ENCODE results near the gene RAB7B. TPM values are rescaled to one million over a fixed set of nuclear protein-coding genes. Genes with fewer than 3 reads are reported as not detected.

RAB7B gene
- total RNA-seq, 4 donors from 2014 or later: 0.27 to 0.32 TPM; not detected in 2

GRCh38 chr1:205942631-205943159, 60.5 kb downstream of the RAB7B start:
- Histone ChIP-seq H3K9me3 (no peaks in the 10 kb centered on the region), H3K27me3 (peaks cover 25% of the 10 kb centered on the region), H3K27ac (no peak overlapping the region), H3K4me3 (no peak overlapping the region), H3K36me3 (no peaks in the 10 kb centered on the region), H3K4me1 (no peaks in the 10 kb centered on the region)
- 69% methylated on average over 12 of the region's 12 CpGs; no CpG with 5 or more reads in 1 of the 2 donors for WGBS, 2 donors (ENCODE audit: low coverage in 1 of 2)
- intact Hi-C loops (cut with DNase I; ENCODE audit: low total_unique reads): no loop called here
- TF ChIP-seq CTCF (IDR thresholded peaks at IDR 0.05) (no peak), POLR2A (IDR thresholded peaks at IDR 0.05) (no peak), EP300 (IDR thresholded peaks at IDR 0.05; ENCODE audit: low read depth) (no peak), POLR2AphosphoS5 (IDR thresholded peaks at IDR 0.05) (no peak)
- no peak for DNase-seq
- in situ Hi-C loops (cut with MboI; ENCODE audit: low pct_ligation_motif_present in 1 of 4, low pct_unique_long_range_greater_than_20kb in 1 of 4, low sequenced_read_pairs in 3 of 4): no loop called here

- DNase-seq: no peak
- no peak overlapping the region for H3K27ac ChIP-seq
- H3K4me1 ChIP-seq: no peaks in the 10 kb centered on the region
- no peak overlapping the region for H3K4me3 ChIP-seq
- no peaks in the 10 kb centered on the region for H3K36me3 ChIP-seq
- no peaks in the 10 kb centered on the region for H3K9me3 ChIP-seq
- in situ Hi-C loops (cut with MboI; ENCODE audit: low pct_ligation_motif_present in 1 of 4, low pct_unique_long_range_greater_than_20kb in 1 of 4, low sequenced_read_pairs in 3 of 4) (no loop called here), intact Hi-C loops (cut with DNase I; ENCODE audit: low total_unique reads) (no loop called here)
- H3K27me3 ChIP-seq: peaks cover 25% of the 10 kb centered on the region
- WGBS, 2 donors (ENCODE audit: low coverage in 1 of 2): 66% methylated on average over 5 of the region's 5 CpGs; no CpG with 5 or more reads in 1 of the 2 donors
- no peak for TF ChIP-seq POLR2AphosphoS5 (IDR thresholded peaks at IDR 0.05)
- TF ChIP-seq CTCF (IDR thresholded peaks at IDR 0.05): no peak
- no peak for TF ChIP-seq POLR2A (IDR thresholded peaks at IDR 0.05)
- TF ChIP-seq EP300 (IDR thresholded peaks at IDR 0.05; ENCODE audit: low read depth): no peak
These were observed 62.5 kb downstream of the RAB7B start for GRCh38 chr1:205940710-205941109.

- H3K9me3 ChIP-seq: no peaks in the 10 kb centered on the region
- peaks cover 28% of the 10 kb centered on the region for H3K27me3 ChIP-seq
- in situ Hi-C loops (cut with MboI; ENCODE audit: low pct_ligation_motif_present in 1 of 4, low pct_unique_long_range_greater_than_20kb in 1 of 4, low sequenced_read_pairs in 3 of 4): no loop called here
- DNase-seq: no peak
- WGBS, 2 donors (ENCODE audit: low coverage in 1 of 2): 51 to 55% methylated on average over 2 to 7 of the region's 7 CpGs
- H3K36me3 ChIP-seq: no peaks in the 10 kb centered on the region
- no peak overlapping the region for H3K27ac ChIP-seq
- H3K4me3 ChIP-seq: no peak overlapping the region
- no peaks in the 10 kb centered on the region for H3K4me1 ChIP-seq
- intact Hi-C loops (cut with DNase I; ENCODE audit: low total_unique reads): no loop called here
- TF ChIP-seq POLR2AphosphoS5 (IDR thresholded peaks at IDR 0.05) (no peak), POLR2A (IDR thresholded peaks at IDR 0.05) (no peak), CTCF (IDR thresholded peaks at IDR 0.05) (no peak), EP300 (IDR thresholded peaks at IDR 0.05; ENCODE audit: low read depth) (no peak)
These were observed 63.4 kb downstream of the RAB7B start for GRCh38 chr1:205939690-205940330.

GRCh38 chr1:205938682-205939081, 64.5 kb downstream of the RAB7B start:
- Histone ChIP-seq H3K4me1 (no peaks in the 10 kb centered on the region), H3K27me3 (peaks cover 31% of the 10 kb centered on the region), H3K9me3 (no peaks in the 10 kb centered on the region), H3K27ac (no peak overlapping the region), H3K36me3 (no peaks in the 10 kb centered on the region), H3K4me3 (no peak overlapping the region)
- 94% methylated on average over 1 of the region's 1 CpG; no CpG with 5 or more reads in 1 of the 2 donors for WGBS, 2 donors (ENCODE audit: low coverage in 1 of 2)
- no peak for DNase-seq
- no peak for TF ChIP-seq CTCF (IDR thresholded peaks at IDR 0.05)
- no peak for TF ChIP-seq POLR2A (IDR thresholded peaks at IDR 0.05)
- TF ChIP-seq POLR2AphosphoS5 (IDR thresholded peaks at IDR 0.05): no peak
- TF ChIP-seq EP300 (IDR thresholded peaks at IDR 0.05; ENCODE audit: low read depth): no peak
- in situ Hi-C loops (cut with MboI; ENCODE audit: low pct_ligation_motif_present in 1 of 4, low pct_unique_long_range_greater_than_20kb in 1 of 4, low sequenced_read_pairs in 3 of 4) (no loop called here), intact Hi-C loops (cut with DNase I; ENCODE audit: low total_unique reads) (no loop called here)
